ENCODE measurements around the gene FAM131B.

Gene FAM131B

DNA sequence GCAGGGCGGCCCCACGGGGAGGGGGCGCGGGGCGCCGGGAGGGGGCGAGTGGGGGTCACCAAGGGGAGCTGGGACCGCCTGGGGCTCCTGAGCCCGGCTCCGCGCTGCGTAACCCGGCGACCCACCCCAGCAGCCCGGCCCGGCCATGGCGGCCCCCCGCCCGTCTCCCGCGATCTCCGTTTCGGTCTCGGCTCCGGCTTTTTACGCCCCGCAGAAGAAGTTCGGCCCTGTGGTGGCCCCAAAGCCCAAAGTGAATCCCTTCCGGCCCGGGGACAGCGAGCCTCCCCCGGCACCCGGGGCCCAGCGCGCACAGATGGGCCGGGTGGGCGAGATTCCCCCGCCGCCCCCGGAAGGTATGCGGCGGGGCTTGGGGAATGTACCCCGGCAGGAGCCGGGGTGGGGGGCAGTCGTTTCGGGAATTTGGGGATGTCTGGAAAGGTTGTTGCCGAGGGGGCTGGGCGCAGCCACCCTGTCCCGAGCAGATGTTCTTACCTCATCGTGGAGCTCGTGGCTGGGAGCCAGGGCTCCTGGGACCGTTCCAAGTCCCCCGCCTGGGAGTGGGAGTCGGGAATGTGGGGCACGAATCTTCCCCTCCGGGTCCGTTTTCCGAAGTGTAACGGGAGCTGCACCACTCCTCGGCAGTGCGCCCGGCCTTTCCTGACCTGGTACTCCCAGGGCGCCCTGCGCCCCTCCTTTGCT, 19.1 kb upstream of the FAM131B start:
- TF ChIP-seq ZNF274 (IDR thresholded peaks at IDR 0.05; ENCODE audit: low read depth, low read length) = no peak
- H3K4me3 ChIP-seq (ENCODE audit: low read length) = peak overlapping the region; percentile 95

- peak within 1 kb of the TSS; percentile 95 for H3K4me3 ChIP-seq (ENCODE audit: low read length)
- TF ChIP-seq ZNF274 (IDR thresholded peaks at IDR 0.05; ENCODE audit: low read depth, low read length) = no peak
These were observed 18.3 kb upstream of the FAM131B start, which contains the start of gene ZYX for GRCh38 chr7:143380646-143381426. TSS of gene ZYX (plus strand) at chr7:143381345. CDS start at chr7:143381572, 227 bp downstream.

GRCh38 chr7:143380260-143380645, 17.7 kb upstream of the FAM131B start:
- no peak for TF ChIP-seq ZNF274 (IDR thresholded peaks at IDR 0.05; ENCODE audit: low read depth, low read length)
- peak overlapping the region; percentile 95 for H3K4me3 ChIP-seq (ENCODE audit: low read length)

- peak overlapping the region; percentile 95; the same call in 1 of the 2 replicates for H3K4me3 ChIP-seq (ENCODE audit: low read length)
- TF ChIP-seq ZNF274 (IDR thresholded peaks at IDR 0.05; ENCODE audit: low read depth, low read length) = no peak
These were observed 17.2 kb upstream of the FAM131B start for GRCh38 chr7:143379611-143380259.

DNA sequence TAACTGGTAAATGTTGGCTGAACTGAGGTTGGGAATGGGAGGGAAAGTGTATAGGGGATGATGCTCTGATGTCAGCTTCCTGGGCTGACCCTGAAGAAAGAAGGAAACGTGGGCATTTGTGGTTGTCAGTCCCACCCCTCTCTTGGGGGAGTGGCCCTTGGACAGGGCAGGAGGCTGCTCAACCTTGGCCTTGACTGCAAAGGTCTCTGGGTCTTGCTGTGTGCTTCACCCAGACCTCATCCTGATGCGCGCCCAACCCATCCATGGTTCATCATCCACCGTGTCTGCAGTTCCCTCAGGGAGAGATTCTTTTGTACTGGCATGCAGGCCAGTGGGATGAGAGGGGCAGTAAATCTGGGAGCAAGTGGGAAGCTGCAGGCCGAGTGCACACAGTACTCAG, 13.9 kb upstream of the FAM131B start:
- no peak for TF ChIP-seq ZNF274 (IDR thresholded peaks at IDR 0.05; ENCODE audit: low read depth, low read length)
- no peak overlapping the region for H3K4me3 ChIP-seq (ENCODE audit: low read length)

DNA sequence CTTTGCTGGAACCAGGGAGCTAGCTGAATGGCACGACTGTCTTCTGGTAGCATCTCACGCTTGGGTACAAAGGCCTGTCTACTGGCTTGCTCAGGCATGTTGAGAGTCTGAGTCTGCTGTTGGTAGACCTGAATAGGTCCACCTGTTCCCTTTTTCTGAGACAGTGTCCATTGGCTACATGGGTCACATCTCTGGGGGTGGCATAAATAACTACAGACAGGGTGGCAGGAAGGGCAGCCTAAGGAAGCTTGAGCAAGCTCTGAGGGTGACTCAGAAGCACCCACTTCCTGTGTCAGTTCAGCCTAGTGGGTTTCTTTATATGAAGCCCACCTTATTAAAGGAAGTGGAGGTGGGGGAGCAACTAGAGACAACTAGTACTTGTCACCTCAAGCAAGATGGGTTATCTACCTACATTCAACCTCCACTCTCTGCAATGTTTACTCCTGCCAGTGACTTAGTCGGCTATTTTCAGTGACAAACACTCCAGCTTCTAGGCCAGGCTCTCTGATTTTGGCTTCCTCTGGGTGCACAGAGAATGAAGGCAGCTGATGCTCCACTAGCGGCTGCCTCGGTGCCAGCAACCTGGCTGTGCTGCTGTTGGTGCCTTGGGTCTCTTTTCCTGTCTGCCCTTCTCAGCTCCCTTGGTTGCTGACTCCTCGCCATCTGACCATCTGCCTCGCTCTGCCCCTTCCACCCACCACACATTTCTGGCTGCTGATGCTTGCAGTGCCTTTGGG, 13.0 kb upstream of the FAM131B start:
- H3K4me3 ChIP-seq (ENCODE audit: low read length) = no peak overlapping the region
- no peak for TF ChIP-seq ZNF274 (IDR thresholded peaks at IDR 0.05; ENCODE audit: low read depth, low read length)

DNA sequence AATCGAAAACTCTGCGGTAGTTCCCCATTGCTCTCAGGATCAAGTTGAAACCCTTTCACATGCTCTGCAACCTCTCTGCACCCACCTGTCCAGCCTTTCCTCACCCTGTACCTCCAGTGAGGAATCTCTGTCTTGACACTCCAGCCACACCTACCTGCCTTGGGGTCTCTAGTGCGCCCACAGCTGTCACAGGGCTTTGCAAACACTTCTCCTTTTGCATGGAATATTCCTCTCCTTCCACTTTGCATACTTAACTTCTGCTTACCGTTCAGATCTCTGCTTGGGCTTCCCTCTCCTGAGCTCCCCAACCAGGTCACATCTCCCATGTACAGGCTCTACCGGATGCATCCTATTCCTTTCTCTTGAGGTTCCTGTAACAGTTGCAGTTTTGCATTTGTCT, 12.0 kb upstream of the FAM131B start:
- H3K4me3 ChIP-seq (ENCODE audit: low read length) = no peak overlapping the region
- no peak for TF ChIP-seq ZNF274 (IDR thresholded peaks at IDR 0.05; ENCODE audit: low read depth, low read length)

DNA sequence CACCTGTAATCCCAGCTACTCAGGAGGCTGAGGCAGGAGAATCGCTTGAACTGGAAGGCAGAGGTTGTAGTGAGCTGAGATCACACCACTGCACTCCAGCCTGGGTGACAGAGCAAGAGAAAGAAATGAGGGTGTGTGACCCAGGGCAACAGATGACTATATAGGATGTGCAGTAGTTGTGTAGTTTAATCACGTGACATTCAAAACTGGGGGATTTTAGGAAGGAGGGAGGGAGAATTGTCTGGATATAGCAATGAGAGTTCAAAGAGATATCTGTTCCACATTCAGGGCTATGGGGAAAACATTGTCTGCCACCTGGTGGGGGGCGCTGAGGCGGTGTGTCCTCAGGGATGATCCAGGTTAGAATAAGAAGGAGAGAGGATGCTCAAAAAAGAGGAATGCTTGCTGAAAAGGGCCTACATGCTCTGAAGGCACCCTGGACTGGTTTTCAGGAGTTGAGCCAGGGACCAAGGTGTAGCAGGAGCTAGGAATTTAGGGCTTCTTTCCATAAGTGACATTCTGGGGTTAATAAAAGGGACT, 10.8 kb upstream of the FAM131B start:
- no peak overlapping the region for H3K4me3 ChIP-seq (ENCODE audit: low read length)
- TF ChIP-seq ZNF274 (IDR thresholded peaks at IDR 0.05; ENCODE audit: low read depth, low read length) = no peak

DNA sequence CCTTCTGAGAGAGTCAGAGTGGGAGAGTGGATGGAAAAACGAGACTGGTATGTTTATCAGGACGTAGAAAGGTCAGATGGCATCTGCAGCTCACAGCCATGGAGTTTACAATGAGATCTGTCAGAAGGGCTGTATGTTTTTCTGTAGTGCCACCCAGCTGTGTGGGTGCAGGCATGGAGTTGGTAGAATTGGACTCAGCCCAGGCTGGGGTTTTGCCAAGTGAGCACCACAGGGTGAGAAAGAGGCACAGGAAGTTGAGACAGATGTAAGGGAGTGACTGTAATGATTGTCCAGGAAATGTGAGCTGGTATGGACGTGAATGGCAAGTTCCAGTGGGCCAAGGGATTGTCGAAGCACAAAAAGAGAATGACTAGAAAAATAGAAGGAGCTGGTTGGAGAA, 9.6 kb upstream of the FAM131B start:
- H3K4me3 ChIP-seq (ENCODE audit: low read length) = no peak overlapping the region
- TF ChIP-seq ZNF274 (IDR thresholded peaks at IDR 0.05; ENCODE audit: low read depth, low read length) = no peak

- no peak overlapping the region for H3K4me3 ChIP-seq (ENCODE audit: low read length)
- TF ChIP-seq ZNF274 (IDR thresholded peaks at IDR 0.05; ENCODE audit: low read depth, low read length) = no peak
These were observed 7.5 kb upstream of the FAM131B start for GRCh38 chr7:143369678-143370651.

DNA sequence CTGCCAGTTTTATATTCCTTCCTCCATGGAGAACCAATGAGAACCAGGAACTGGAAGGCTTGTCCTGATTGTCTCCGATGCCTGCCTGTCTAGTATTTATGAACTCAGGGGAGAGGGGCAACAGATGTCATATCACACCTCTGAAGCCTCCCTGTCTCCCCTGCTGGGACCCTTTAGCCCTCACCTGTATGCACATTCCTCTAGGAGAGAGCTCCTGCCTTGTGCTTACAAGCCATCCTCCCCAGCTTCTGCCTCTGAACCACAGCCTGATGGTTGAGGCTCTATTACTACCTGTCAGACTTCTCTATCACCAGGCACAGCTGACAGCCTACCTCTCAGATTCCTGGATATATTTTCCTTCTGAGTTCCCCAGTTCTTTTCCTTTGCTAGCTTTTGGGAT, 5.9 kb upstream of the FAM131B start:
- no peak overlapping the region for H3K4me3 ChIP-seq (ENCODE audit: low read length)
- no peak for TF ChIP-seq ZNF274 (IDR thresholded peaks at IDR 0.05; ENCODE audit: low read depth, low read length)

GRCh38 chr7:143367972-143368371, 5.5 kb upstream of the FAM131B start:
- H3K4me3 ChIP-seq (ENCODE audit: low read length) = no peak overlapping the region
- no peak for TF ChIP-seq ZNF274 (IDR thresholded peaks at IDR 0.05; ENCODE audit: low read depth, low read length)

All from GM08714 (cell line).